Astrocyte (in vitro differentiated cells and primary cell): ENCODE measurements around the gene RASL10B.

Experiments
- CTCF ChIP-seq: IDR thresholded peaks from 2 replicates; pipeline ENCODE4 v1.5.1; 2011; ENCODE audit warnings: low read depth, mild to moderate bottlenecking, inconsistent platforms, low read length, moderate library complexity; ENCODE audit not compliant: insufficient read depth
- EZH2 ChIP-seq: IDR thresholded peaks from 2 replicates; pipeline ENCODE4 v1.6.1; 2012; ENCODE audit warnings: mild to moderate bottlenecking, low read length, inconsistent platforms; ENCODE audit not compliant: insufficient read depth

GRCh38 chr17:35752471-35752870 is 21.0 kb downstream of the RASL10B start:
- TF ChIP-seq CTCF = no peak
- no peak for TF ChIP-seq EZH2
